Heart right ventricle (tissue), 16 donors: ENCODE measurements around the gene TBC1D24. TPM values are rescaled to one million over a fixed set of nuclear protein-coding genes. Genes with fewer than 3 reads are reported as not detected.

ENCODE experiments used
- ATAC-seq, 8 donors: fragments of 200-7000 bp; cut with Tn5 transposase; one replicate each; pipeline ENCODE4 v1.9.1; 2020; ENCODE audit warnings: mild to moderate bottlenecking in 8 of 8, moderate library complexity in 8 of 8, moderate number of reproducible peaks in 1 of 8
- DNase-seq, 2 donors: peaks; one replicate each; pipeline ENCODE4 v3.0.0-alpha.2; 2020
- H3K27ac ChIP-seq, 10 donors: fragments of 200-600 bp; sonication (generic) in 2 of 10; one replicate each; pipeline versions ENCODE4 v1.5.0 to v1.8.0; 2020 to 2022; ENCODE audit warnings: mild to moderate bottlenecking in 3 of 10
- H3K27me3 ChIP-seq, 7 donors: fragments of 200-600 bp; one replicate each; pipeline ENCODE4 v1.8.0; 2021 to 2022; ENCODE audit warnings: mild to moderate bottlenecking in 2 of 7
- H3K36me3 ChIP-seq, 9 donors: fragments of 200-600 bp; sonication (generic) in 1 of 9; one replicate each; pipeline versions ENCODE4 v1.5.0 to v1.8.0; 2020 to 2022; ENCODE audit warnings: mild to moderate bottlenecking in 2 of 9
- H3K4me1 ChIP-seq, 9 donors: fragments of 200-600 bp; sonication (generic) in 1 of 9; one replicate each; pipeline versions ENCODE4 v1.5.0 to v1.8.0; 2020 to 2022; ENCODE audit warnings: mild to moderate bottlenecking in 4 of 9
- H3K4me3 ChIP-seq, 10 donors: fragments of 200-600 bp; sonication (generic) in 2 of 10; one replicate each; pipeline versions ENCODE4 v1.5.0 to v1.8.0; 2020 to 2022; ENCODE audit warnings: mild to moderate bottlenecking in 7 of 10, moderate library complexity in 2 of 10
- H3K9me3 ChIP-seq, 11 donors: fragments of 200-600 bp in 10 of 11; sonication (generic) in 2 of 11; one replicate each; pipeline versions ENCODE4 v1.5.0 to v1.8.0; 2013 to 2022; ENCODE audit warnings: mild to moderate bottlenecking in 2 of 11, control low read depth in 1 of 11, moderate library complexity in 1 of 11
- CTCF ChIP-seq, 9 donors: fragments of 200-600 bp; sonication (generic) in 2 of 9; IDR thresholded peaks; one replicate each; pipeline versions ENCODE4 v1.5.0 to v1.8.0; 2021 to 2022; ENCODE audit warnings: antibody characterized with exemption in 9 of 9, mild to moderate bottlenecking in 5 of 9, moderate library complexity in 1 of 9
- WGBS, 2 donors: extraction: QIAGEN DNeasy Blood & Tissue Kit; methylation state at CpG; one replicate each; pipeline ENCODE4 v1.1.7; 2013; ENCODE audit warnings: inconsistent platforms in 1 of 2; 5-methylcytosine and 5-hydroxymethylcytosine counted together
- intact Hi-C, 10 donors: fragments of 100-400 bp; cut with DNase I; formaldehyde crosslinking; loops; one replicate each; pipeline versions ENCODE4 v1.11.1 to v1.14.2; 2022
- polyA plus RNA-seq, 2 donors: library from polyadenylated mRNA; stranded (reverse); fragments of 200-250 nt; gene quantifications; one replicate each; pipeline ENCODE4 v1.2.3, GENCODE V29; 2013
- total RNA-seq, 10 donors: library from RNA; stranded (reverse); fragmentation: NEBNext Ultra II Directional in 3 of 10; extraction: Animal tissue kit (Norgen Biotek cat#: 25700) in 3 of 10; gene quantifications; one replicate each; pipeline versions ENCODE4 v1.2.1 to v1.2.4, GENCODE V29; 2021 to 2023
- donor health status: Arrhythmogenic right ventricular cardiomyopathy.
- donor health status: ischemic (EF 13 %, LVEDD 7.1; RV severe dilation, severe dysfunction).
- donor health status: healthy with polysubstance abuse.
- donor health status: DM: no; HTN: yes; CAD: no.
- donor health status: DM: no; HTN: no; CAD: no.
- donor health status: ischemic (EF 25% LVEDD 6.9; RV normal size, moderate dysfunction).
- donor health status: ischemic (EF 25% LVEDD 5.7; RV mildly dilated, moderate dysfunction).
- donor health status: healthy.
- donor health status: DM: yes; HTN: yes; CAD: no.
- donor health status: Ischemic cardiomyopathy.
- donor health status: ischemic (EF 35%, LVEDD 5.7; RV mildly dilated, moderate dysfunction).
- donor health status: nonischemic (EF 11% LVEDD 7.7; RV severe dilation, severe dysfunction).
- donor health status: DM: yes; HTN: yes; CAD: no.
- donor health status: PGD.
- donor health status: ischemic (EF 29% LVEDD 5.4; RV normal size, mild dysfunction).
- donor health status: nonischemic (EF 23%, LVEDD 6.1; RV moderate dilation, normal function).

Gene TBC1D24
- total and polyA plus RNA-seq, 12 donors, result 3.4 to 14.9 (median 9.0) TPM

GRCh38 chr16:2490190-2491105, 15.5 kb downstream of the TBC1D24 start:
- intact Hi-C loops, result no loop called here
- TF ChIP-seq CTCF (IDR thresholded peaks at IDR 0.05), result no peak
- no peak for ATAC-seq

GRCh38 chr16:2492292-2492691, 17.4 kb downstream of the TBC1D24 start:
- intact Hi-C loops, result no loop called here
- Histone ChIP-seq H3K27me3 (no peaks in the 10 kb centered on the region), H3K9me3 (no peaks in the 10 kb centered on the region), H3K27ac (no peak overlapping the region), H3K36me3 (peaks cover 0 to 18% (median 0%) of the 10 kb centered on the region in 9 donors), H3K4me1 (peaks cover 4 to 16% (median 7%) of the 10 kb centered on the region in 9 donors), H3K4me3 (no peak overlapping the region)
- no peak for DNase-seq
- 95% methylated on average over 13 of the region's 13 CpGs for WGBS, 2 donors
- no peak for TF ChIP-seq CTCF (IDR thresholded peaks at IDR 0.05)
- no peak for ATAC-seq

More at GRCh38 chr16:2490190-2491105, 15.5 kb downstream of the TBC1D24 start:
- H3K27ac ChIP-seq, result no peak overlapping the region
- H3K36me3 ChIP-seq, result peaks cover 0 to 5% (median 0%) of the 10 kb centered on the region in 9 donors
- WGBS, 2 donors, result 92 to 93% methylated on average over 23 of the region's 23 CpGs
- H3K27me3 ChIP-seq, result no peaks in the 10 kb centered on the region
- H3K9me3 ChIP-seq, result no peaks in the 10 kb centered on the region
- peaks cover 0 to 29% (median 16%) of the 10 kb centered on the region in 9 donors for H3K4me1 ChIP-seq
- no peak for DNase-seq
- no peak overlapping the region for H3K4me3 ChIP-seq

GRCh38 chr16:2493605-2494004, 18.7 kb downstream of the TBC1D24 start:
- no peak for TF ChIP-seq CTCF (IDR thresholded peaks at IDR 0.05)
- H3K9me3 ChIP-seq, result no peaks in the 10 kb centered on the region
- H3K27ac ChIP-seq, result no peak overlapping the region
- no peak overlapping the region for H3K4me3 ChIP-seq
- H3K4me1 ChIP-seq, result peaks cover 17 to 21% (median 20%) of the 10 kb centered on the region in 9 donors
- H3K36me3 ChIP-seq, result peaks cover 0 to 24% (median 0%) of the 10 kb centered on the region in 9 donors
- 95 to 96% methylated on average over 6 of the region's 6 CpGs for WGBS, 2 donors
- intact Hi-C loops, result no loop called here
- no peak for ATAC-seq
- no peaks in the 10 kb centered on the region for H3K27me3 ChIP-seq
- DNase-seq, result no peak

GRCh38 chr16:2494616-2495015, 19.7 kb downstream of the TBC1D24 start:
- Histone ChIP-seq H3K36me3 (peaks cover 0 to 30% (median 0%) of the 10 kb centered on the region in 9 donors), H3K9me3 (no peaks in the 10 kb centered on the region), H3K4me3 (no peak overlapping the region), H3K4me1 (peaks cover 21 to 31% (median 28%) of the 10 kb centered on the region in 9 donors), H3K27me3 (no peaks in the 10 kb centered on the region), H3K27ac (no peak overlapping the region)
- intact Hi-C loops, result loop anchor here in 5 of 10 donors (5.0 kb wide), 2 partner anchors 67 to 152 kb away; partner anchors contain the start of genes CCNF (in 4 of the 5) and ABCA3 (in 2 of the 5)
- no peak for DNase-seq
- TF ChIP-seq CTCF (IDR thresholded peaks at IDR 0.05), result no peak
- ATAC-seq, result no peak
- WGBS, 2 donors, result 70 to 84% methylated on average over 5 of the region's 5 CpGs
